Thyroid gland (tissue), 4 donors: ENCODE results near the gene BAHCC1. TPM values are rescaled to one million over a fixed set of nuclear protein-coding genes. Genes with fewer than 3 reads are reported as not detected.

Experiments used
- DNase-seq, 2 donors: peaks; one replicate each; pipeline ENCODE4 v3.0.0-alpha.2; 2019
- H3K27ac ChIP-seq, 3 donors: fragments of 200-600 bp; sonication (generic); 1 replicate in 2 of 3; 2 replicates in 1 of 3; pipeline ENCODE4 v1.5.1; 2016 to 2019; ENCODE audit warnings: mild to moderate bottlenecking in 1 of 3, moderate library complexity in 1 of 3
- H3K27me3 ChIP-seq: fragments of 200-600 bp; sonication (generic); one replicate; pipeline ENCODE4 v1.5.1; 2019
- H3K36me3 ChIP-seq, 2 donors: fragments of 200-600 bp; sonication (generic); one replicate each; pipeline ENCODE4 v1.5.1; 2016 to 2019
- H3K4me1 ChIP-seq, 2 donors: fragments of 200-600 bp; sonication (generic); one replicate each; pipeline ENCODE4 v1.5.1; 2017 to 2019
- H3K4me3 ChIP-seq, 3 donors: fragments of 200-600 bp; sonication (generic); replicated peaks in 1 of 3; 1 replicate in 2 of 3; 2 replicates in 1 of 3; pipeline ENCODE4 v1.5.1; 2016; ENCODE audit warnings: mild to moderate bottlenecking in 1 of 3
- H3K9me3 ChIP-seq: fragments of 200-600 bp; sonication (generic); one replicate; pipeline ENCODE4 v1.5.1; 2017
- POLR2A ChIP-seq, 2 donors: fragments of 450-650 bp; IDR thresholded peaks; one replicate each; pipeline ENCODE4 v1.6.1; 2017; ENCODE audit warnings: antibody characterized with exemption in 2 of 2, mild to moderate bottlenecking in 2 of 2, moderate library complexity in 1 of 2
- WGBS, 2 donors: methylation state at CpG; one replicate each; pipeline ENCODE4 v1.1.5; 2017; 5-methylcytosine and 5-hydroxymethylcytosine counted together
- intact Hi-C: fragments of 100-400 bp; cut with DNase I; formaldehyde crosslinking; loops from one replicate; pipeline ENCODE4 v1.15.1; 2023
- total RNA-seq, 4 donors: library from RNA; depleted of rRNA; stranded (reverse); fragments of >200 nt; gene quantifications; one replicate each; pipeline ENCODE4 v1.2.3, GENCODE V29; 2016
- TF ChIP-seq, protein P1 (sequence below), 6 experiments: fragments of 200-600 bp in 3 of 6; fragments of 450-650 bp in 3 of 6; sonication (generic) in 3 of 6; IDR thresholded peaks; one replicate each; pipeline ENCODE4 v1.5.1; 2016 to 2019; ENCODE audit warnings: antibody characterized with exemption in 6 of 6, mild to moderate bottlenecking in 2 of 6, inconsistent platforms in 1 of 6, moderate library complexity in 1 of 6

BAHCC1 gene
- total RNA-seq, 4 donors from 2014 or later = 13.7 to 33.7 (median 23.9) TPM

DNA sequence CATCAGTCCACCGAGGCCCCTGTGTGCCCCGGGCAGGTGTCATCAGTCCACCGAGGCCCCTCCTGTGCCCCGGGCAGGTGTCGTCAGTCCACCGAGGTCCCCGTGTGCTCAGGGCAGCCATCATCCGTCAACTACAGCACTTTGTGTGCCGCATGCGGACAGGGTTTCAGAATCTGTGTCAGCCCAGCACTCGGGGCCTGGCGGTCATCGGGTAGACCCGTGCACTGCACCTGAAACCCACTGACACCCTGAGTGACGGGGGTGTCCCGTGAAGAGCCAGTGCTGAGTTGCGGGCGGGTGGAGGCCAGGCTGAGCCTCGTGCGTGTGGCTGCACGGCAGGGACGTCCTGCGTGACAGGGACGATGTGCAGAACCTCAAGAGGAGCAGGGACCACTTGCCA lies 38.4 kb downstream of the BAHCC1 start:
- TF ChIP-seq, protein P1, sequence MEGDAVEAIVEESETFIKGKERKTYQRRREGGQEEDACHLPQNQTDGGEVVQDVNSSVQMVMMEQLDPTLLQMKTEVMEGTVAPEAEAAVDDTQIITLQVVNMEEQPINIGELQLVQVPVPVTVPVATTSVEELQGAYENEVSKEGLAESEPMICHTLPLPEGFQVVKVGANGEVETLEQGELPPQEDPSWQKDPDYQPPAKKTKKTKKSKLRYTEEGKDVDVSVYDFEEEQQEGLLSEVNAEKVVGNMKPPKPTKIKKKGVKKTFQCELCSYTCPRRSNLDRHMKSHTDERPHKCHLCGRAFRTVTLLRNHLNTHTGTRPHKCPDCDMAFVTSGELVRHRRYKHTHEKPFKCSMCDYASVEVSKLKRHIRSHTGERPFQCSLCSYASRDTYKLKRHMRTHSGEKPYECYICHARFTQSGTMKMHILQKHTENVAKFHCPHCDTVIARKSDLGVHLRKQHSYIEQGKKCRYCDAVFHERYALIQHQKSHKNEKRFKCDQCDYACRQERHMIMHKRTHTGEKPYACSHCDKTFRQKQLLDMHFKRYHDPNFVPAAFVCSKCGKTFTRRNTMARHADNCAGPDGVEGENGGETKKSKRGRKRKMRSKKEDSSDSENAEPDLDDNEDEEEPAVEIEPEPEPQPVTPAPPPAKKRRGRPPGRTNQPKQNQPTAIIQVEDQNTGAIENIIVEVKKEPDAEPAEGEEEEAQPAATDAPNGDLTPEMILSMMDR (IDR thresholded peaks at IDR 0.05) = no peak
- TF ChIP-seq POLR2A (IDR thresholded peaks at IDR 0.05) = no peak
- intact Hi-C loops = no loop called here
- H3K4me1 ChIP-seq = peaks cover 32 to 46% of the 10 kb centered on the region in 2 donors
- 85 to 86% methylated on average over 11 to 13 of the region's 24 CpGs for WGBS, 2 donors
- H3K36me3 ChIP-seq = no peaks in the 10 kb centered on the region
- no peaks in the 10 kb centered on the region for H3K9me3 ChIP-seq
- no peak overlapping the region for H3K27ac ChIP-seq
- no peak overlapping the region for H3K4me3 ChIP-seq
- H3K27me3 ChIP-seq = no peaks in the 10 kb centered on the region
- DNase-seq = no peak

DNA sequence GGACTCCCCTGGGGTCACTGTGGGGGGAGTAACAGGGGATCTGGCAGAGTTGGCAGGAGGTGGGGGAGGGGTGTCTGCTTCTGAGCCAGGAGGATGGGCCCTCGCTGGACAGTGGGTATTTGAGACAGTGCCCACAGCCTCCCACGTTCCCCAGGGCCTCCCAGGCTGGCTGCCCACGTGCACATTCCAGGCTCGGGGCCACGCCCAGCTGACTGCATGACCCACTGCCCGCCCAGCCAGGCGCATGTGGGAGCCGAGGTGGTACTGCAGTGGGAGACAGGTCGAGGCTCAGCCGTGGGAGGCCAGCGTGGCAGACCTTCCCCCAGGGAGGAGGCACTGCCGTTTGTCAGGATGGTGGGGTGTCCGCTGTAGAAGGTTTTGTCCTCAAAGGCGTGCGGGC lies 38.8 kb downstream of the BAHCC1 start:
- DNase-seq = peak; percentile 80 to 86
- Histone ChIP-seq H3K36me3 (no peaks in the 10 kb centered on the region), H3K4me1 (peaks cover 28 to 42% of the 10 kb centered on the region in 2 donors), H3K4me3 (no peak overlapping the region), H3K9me3 (no peaks in the 10 kb centered on the region), H3K27ac (no peak overlapping the region), H3K27me3 (no peaks in the 10 kb centered on the region)
- no peak for TF ChIP-seq POLR2A (IDR thresholded peaks at IDR 0.05)
- TF ChIP-seq, protein P1 (IDR thresholded peaks at IDR 0.05) = no peak
- 63 to 86% methylated on average over 7 to 8 of the region's 15 CpGs for WGBS, 2 donors
- intact Hi-C loops = no loop called here

DNA sequence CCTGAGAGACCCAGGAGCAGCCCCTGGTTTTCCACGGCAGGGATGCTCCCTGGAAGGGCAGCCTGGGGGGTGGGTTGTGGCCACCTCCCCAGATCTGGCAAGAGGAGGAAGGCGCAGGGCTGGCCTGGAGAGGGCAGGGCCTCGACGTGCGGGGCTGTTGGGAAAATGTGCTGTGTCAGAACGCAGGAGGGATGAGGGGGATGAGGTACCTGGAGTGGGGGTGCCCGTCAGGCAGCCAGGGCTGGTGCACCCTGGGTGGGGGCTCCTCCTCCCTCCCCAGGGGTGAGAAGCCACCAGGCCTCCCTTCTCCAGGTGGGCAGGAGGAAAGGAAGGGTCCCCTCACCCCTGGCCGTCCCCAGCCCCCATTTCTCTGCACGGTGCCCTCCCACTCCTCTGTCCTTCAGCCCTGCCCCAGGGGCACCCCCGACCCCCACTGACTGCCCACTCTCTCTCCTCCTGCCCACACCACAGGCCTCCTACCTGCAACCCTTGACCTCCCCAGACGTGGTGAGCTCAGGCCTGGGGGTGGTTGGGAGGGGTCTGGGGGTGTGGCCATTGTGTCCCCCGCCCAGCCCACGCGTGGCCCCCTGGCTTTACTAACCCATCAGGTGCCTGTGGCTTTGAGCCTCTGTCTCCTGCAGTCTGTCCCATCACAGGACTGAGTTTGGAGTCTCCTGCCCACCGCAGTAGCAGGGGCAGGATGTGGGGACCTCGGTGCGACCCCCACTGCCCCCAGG lies 39.6 kb downstream of the BAHCC1 start:
- Histone ChIP-seq H3K36me3 (no peaks in the 10 kb centered on the region), H3K27ac (no peak overlapping the region), H3K27me3 (no peaks in the 10 kb centered on the region), H3K4me3 (no peak overlapping the region), H3K4me1 (peaks cover 21 to 34% of the 10 kb centered on the region in 2 donors), H3K9me3 (no peaks in the 10 kb centered on the region)
- DNase-seq = no peak
- TF ChIP-seq, protein P1 (IDR thresholded peaks at IDR 0.05) = no peak
- no peak for TF ChIP-seq POLR2A (IDR thresholded peaks at IDR 0.05)
- intact Hi-C loops = no loop called here
- WGBS, 2 donors = 80 to 94% methylated on average over 13 to 15 of the region's 17 CpGs

DNA sequence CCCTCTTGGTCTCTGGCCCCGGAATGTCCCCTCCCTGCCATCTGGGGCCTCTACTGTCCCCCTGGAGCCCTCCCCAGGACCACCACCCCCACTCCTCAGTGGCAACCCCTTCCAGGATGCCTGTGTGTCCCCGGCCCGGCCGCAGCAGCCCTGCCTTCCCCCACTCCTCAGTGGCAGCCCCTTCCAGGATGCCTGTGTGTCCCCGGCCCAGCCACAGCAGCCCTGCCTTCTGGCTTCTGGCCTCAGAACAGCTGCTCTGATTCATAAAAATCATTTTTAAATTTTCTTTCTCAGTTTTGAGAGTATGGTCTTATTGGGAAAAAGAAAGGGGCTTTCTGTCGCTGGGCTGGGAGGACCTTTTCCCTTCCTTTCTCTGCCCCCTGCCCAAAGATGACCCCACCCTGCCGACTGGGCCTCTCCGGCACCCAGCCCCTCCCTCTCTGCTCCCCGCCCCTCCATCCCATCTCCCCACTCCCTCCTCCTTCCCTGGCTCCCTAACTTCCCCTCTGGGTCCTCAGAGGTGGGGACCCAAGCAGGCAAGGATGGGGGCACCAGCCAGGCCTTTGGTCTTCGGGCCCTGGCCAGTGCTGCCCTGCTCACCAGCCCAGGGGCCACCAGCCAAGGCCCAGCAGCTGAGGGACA lies 40.5 kb downstream of the BAHCC1 start:
- H3K9me3 ChIP-seq = no peaks in the 10 kb centered on the region
- no peak overlapping the region for H3K4me3 ChIP-seq
- 80 to 82% methylated on average over 10 of the region's 10 CpGs for WGBS, 2 donors
- no peaks in the 10 kb centered on the region for H3K36me3 ChIP-seq
- intact Hi-C loops = no loop called here
- no peaks in the 10 kb centered on the region for H3K27me3 ChIP-seq
- TF ChIP-seq, protein P1 (IDR thresholded peaks at IDR 0.05) = no peak
- no peak for TF ChIP-seq POLR2A (IDR thresholded peaks at IDR 0.05)
- DNase-seq = no peak
- peaks cover 12 to 26% of the 10 kb centered on the region in 2 donors for H3K4me1 ChIP-seq
- H3K27ac ChIP-seq = peak overlapping the region; percentile 36 to 57 (median 40)

DNA sequence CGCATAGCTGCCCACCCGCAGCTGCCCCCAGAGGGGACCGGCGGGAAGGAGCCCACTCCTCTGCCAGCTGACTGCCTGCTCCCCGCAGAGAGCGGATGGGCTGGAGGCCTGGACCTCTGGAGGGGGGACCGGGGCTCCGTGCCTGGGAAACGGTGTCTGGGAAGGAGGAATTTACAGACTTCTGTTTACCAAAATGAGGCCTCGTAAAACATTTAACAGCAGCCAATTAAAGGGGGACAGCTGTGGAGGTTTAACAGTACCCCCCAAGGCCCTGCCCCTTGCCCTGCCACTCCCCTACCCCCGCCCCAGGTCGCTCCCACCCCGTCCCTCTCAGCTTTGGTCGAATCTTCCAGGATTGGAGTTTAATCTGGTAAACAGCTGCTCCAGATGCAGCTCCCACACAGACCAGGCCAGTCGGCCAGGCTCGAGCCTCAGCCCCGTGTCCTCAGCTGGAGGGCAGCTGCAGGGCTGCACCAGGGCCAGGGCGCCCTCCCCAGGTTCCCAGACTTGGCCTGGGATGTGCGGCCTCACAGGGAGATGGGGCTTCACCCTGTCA lies 41.1 kb downstream of the BAHCC1 start:
- Histone ChIP-seq H3K4me3 (no peak overlapping the region), H3K4me1 (peaks cover 12 to 26% of the 10 kb centered on the region in 2 donors), H3K9me3 (no peaks in the 10 kb centered on the region), H3K27ac (peak overlapping the region; percentile 36 to 57 (median 40)), H3K27me3 (no peaks in the 10 kb centered on the region), H3K36me3 (no peaks in the 10 kb centered on the region)
- intact Hi-C loops = no loop called here
- TF ChIP-seq, protein P1 (IDR thresholded peaks at IDR 0.05) = no peak
- TF ChIP-seq POLR2A (IDR thresholded peaks at IDR 0.05) = no peak
- 72 to 76% methylated on average over 13 to 15 of the region's 19 CpGs for WGBS, 2 donors
- DNase-seq = no peak
